ENCODE data around the gene RNLS.

RNLS gene

DNA sequence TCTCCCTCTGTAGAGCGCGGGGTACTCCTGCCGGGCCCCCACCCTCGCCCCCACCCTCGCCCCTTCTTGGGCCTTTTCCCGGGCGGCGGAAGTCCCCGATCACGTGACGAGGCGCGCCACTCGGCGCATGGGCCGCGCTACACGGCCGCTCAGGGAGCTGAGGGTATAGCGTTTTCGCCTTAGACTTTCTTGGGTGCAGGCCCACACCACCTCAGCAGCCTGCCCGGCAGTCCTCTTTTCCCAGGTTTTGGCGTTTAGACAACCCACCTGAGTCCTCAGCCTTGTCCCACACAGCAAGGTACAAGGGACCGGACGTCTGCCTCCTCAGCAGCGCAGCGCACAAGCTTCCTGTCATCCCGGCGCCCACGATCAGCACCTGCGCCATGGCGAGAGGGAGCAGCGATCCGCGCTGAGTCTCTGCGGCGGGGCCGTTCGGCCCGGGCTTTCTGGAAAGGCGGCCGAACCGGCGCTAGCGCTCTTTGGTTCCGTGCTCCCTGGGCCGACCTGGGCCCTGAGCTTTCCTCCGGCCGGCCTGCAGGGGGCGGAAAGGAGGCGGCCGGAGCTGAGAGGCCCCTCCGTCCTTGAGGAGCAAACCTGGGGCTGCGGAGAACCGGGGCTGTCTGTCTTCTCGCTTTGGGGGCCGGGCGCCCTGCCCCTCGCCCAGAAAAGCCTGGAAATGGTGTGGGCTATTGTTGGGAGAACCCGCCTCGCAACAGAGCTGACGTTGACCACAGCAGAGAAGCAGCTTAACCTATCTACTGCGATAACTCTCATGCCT is at the start of gene RNLS:
RNLS (minus strand) TSS at position 513 of the 778 bp plus-strand sequence.
- peak; percentile 42 to 59 for DNase-seq (ENCODE audit: low read depth in 2 of 2)

GRCh38 chr10:88624840-88625239 is 41.7 kb upstream of the RNLS start:
- no peak for DNase-seq (ENCODE audit: low read depth in 2 of 2)

GRCh38 chr10:88623835-88624234 is 40.7 kb upstream of the RNLS start:
- no peak for DNase-seq (ENCODE audit: low read depth in 2 of 2)

DNA sequence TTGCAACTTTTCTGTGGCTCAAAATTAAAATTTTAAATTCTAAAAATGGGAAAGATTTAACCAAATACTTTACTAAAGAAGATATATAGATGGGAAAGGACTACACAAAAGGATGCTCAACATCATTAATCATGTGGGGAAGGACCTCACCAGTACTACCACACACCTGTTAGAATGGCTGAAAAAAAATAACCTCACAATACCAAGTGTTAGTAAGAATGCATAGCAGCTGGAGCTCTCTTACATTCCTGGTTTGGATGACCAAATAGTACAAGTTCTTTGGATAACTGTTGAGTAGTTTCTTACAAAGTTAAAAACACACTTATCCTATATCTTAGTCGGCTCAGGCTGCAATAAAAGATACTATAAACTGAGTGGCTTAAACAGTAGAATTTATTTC is 37.3 kb upstream of the RNLS start:
- no peak for DNase-seq (ENCODE audit: low read depth in 2 of 2)

GRCh38 chr10:88618496-88618895 is 35.4 kb upstream of the RNLS start:
- no peak for DNase-seq (ENCODE audit: low read depth in 2 of 2)

DNA sequence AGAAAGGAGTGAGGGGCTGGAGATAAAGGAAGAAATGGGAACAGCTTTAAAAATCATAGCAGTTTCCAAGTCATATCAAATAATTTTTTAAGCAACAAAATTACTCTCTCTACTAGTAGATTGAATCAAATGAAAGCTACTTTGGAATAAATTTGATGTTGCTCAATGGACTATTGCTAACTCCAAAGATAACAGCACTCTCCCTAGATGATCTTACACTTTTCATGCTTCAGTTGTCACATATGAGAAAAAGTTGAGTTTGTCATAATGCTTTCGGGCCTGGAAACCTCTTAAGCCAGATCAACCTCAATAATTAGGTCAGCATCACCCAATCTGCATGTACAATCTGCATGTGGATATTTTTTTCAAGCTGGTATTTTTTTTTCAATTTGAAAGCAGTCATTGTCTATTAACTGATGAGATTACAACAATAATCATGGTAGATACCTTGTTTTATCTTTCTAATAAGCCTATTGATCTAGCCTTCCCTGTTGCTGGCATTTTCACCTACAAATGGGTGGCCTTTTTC is 34.7 kb upstream of the RNLS start:
- no peak for DNase-seq (ENCODE audit: low read depth in 2 of 2)

DNA sequence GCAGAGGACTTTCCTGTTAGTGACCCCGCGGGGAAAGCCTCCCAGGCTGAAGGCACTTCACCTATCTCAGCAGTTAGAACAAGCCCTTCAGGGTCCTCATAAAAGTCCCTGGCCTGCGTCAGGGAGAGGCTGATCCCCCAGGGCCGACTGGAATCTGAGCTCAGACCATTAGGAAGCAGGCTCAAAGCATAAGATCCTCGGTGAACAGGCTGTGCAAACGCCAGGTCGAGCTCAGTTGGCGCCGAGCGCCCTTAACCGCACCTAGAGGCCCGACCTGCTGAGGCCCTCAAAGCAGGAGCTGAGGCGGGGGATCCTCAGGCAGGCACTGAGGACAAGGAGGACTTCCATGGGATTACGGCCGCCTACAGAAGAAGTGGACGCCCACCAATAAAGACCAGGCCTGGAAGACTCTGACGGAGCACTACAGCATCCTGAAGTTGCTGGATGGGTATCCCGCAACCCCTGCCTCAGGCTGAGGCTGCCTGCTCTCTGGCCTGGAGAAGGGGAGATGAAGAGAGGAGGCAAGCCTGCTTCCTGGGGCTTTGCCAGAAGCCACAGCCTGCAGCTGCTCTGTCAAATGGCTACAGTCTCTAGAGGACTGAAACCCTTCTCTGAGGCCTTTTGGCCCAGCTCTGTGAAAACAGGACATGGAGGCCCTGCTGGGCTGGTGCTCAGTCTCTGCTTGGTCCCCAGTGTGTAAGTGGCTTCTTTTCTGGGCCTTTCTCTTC is 33.3 kb upstream of the RNLS start:
- DNase-seq (ENCODE audit: low read depth in 2 of 2) = no peak

GRCh38 chr10:88608780-88609179 is 25.7 kb upstream of the RNLS start:
- no peak for DNase-seq (ENCODE audit: low read depth in 2 of 2)

GRCh38 chr10:88608052-88608732 is 25.1 kb upstream of the RNLS start:
- no peak for DNase-seq (ENCODE audit: low read depth in 2 of 2)

DNA sequence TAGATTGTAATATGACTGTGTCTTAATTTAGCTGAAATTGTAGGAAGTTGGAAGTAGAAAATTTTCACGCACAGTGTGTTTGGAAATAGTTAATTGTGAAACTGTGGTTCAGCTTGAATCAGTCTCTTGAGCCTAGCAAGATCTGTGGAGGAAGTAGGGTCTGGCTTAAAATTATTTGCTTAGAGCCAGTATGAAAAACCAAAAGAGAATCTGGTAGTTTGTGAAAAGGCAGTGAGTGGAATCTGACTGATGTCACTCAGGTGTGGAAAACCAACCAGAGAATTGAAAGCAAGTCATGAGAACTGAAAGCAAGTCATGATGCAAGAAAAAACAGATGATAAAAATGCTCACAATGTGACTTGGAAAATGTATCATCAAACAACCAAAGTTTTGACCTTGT is 14.9 kb upstream of the RNLS start:
- no peak for DNase-seq (ENCODE audit: low read depth in 2 of 2)

DNA sequence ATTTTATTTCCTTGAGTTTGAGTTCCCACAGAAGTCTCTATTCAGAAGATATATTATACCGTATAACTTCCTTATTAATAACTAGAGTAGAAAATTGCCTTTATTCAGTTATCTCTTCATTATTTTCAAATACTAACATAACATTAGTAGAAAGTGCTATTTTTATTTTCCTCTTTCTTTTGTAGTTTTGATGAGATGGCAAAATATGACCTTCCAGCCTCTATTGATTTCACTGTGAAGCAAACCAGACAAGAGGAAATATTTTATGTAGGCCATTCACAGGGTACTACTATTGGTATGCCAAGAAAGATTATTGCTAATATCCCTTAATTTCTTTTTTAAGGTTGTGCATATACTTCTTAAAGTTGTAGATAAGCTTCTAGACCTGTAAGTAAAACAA is 11.4 kb upstream of the RNLS start:
- DNase-seq (ENCODE audit: low read depth in 2 of 2) = no peak

DNA sequence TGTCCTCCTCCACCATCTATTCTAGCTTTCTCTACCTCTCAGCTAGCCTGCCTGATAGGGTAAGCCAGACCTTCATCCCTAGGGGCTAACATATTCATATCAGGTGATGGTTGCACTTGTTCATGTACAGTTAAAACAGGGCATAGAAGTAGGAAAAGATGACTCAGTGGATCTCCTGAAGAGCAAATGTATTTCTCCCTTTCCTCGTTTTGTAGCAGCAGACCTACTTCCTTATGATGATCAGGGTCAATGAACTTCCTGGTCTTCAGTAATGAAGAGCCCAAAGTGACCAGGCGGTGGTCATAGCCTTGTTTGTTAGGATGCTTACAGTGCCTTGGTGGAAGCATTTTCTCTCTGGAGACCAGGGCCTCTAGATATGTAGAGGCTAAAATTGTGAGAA is 9.8 kb upstream of the RNLS start:
- no peak for DNase-seq (ENCODE audit: low read depth in 2 of 2)

GRCh38 chr10:88592381-88592780 is 9.3 kb upstream of the RNLS start:
- DNase-seq (ENCODE audit: low read depth in 2 of 2) = no peak

GRCh38 chr10:88586462-88586861 is 3.3 kb upstream of the RNLS start, which contains the start of gene LIPJ:
Gene LIPJ, plus strand, starts transcription at chr10:88586762. Its CDS starts 3,926 bp downstream, at chr10:88590688.
- DNase-seq (ENCODE audit: low read depth in 2 of 2) = no peak

- DNase-seq (ENCODE audit: low read depth in 2 of 2) = no peak
Observed at GRCh38 chr10:88583584-88583957, 453 bp upstream of the RNLS start.

DNA sequence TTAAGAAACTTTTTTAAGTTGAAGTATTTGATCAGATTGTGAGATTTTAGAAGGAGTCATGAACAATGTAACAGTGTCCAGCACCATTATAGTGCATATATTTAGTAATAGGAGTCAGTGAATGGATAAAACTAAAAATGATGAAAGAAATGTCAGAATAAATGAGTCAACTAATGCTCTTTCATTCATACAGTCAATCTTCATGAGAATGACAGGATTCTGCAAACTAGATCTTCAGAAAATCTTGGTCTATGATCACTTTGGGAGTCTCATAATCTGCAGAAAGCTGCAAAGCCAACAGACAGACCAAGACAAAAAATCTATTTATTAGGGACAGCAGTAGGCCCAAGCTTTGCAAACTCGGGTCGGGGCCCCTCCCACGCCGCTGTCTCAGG is 710 bp downstream of the RNLS start:
- DNase-seq (ENCODE audit: low read depth in 2 of 2) = no peak

- no peak for DNase-seq (ENCODE audit: low read depth in 2 of 2)
Observed at GRCh38 chr10:88565072-88565471, 18.0 kb downstream of the RNLS start.

DNA sequence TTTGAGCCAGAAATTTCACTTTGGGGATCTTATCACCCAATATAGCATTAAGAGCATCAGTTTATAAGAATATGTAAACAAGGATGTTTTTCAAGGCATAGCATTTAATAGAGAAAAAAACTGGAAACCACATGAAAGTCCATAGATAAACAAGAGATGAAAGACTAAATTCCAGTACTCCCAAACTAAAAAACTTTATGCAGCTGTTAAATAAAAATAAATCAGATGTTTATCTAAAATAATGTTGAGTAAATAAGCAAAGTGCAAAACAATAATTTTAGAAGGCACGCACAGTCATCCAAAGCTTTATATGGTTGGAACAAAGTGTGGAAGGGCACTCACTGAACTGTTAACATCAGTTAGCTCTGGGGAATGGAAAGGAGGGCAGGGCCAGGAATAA is 21.0 kb downstream of the RNLS start:
- DNase-seq (ENCODE audit: low read depth in 2 of 2) = no peak

DNA sequence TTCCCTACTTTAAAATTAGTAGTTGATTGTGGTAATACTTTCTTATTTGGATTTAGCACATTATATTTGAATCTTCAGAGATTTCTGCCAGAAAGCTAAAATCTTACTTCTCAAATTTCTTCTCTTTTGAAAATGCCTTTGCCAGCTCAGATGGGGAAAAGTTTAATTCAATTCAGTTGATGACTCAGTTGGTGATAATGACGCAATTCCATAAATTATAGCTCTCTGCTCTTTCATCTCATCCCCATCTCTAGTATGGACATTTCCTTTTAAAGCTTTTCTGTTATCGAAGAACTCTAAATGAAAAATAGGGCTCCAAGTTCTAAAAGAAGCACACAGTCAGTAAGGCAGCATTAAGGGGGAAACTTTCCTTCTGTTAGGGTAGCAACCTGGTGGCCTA is 25.5 kb downstream of the RNLS start:
- DNase-seq (ENCODE audit: low read depth in 2 of 2) = no peak

DNA sequence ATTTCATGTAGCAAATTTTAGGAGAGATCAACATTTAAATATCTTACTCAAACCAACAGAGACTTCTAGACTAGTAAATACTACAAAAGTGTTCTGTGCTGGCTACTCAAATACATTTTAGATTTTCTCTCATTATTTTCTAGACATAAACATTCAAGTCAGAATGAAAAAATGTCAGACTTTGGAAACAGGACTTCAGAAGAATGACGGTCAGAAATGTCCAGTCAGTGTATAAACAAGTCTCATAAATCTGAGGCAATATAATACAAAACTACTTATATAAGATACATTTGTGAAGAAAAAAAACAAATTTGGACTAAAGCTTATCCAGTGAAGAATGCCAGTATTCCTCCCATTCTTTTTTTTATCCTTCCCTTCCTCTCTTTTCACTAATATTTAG is 25.9 kb downstream of the RNLS start:
- DNase-seq (ENCODE audit: low read depth in 2 of 2) = no peak

- no peak for DNase-seq (ENCODE audit: low read depth in 2 of 2)
Observed at GRCh38 chr10:88555190-88555908, 27.8 kb downstream of the RNLS start.

Data from stimulated activated CD4-positive, alpha-beta T cell treated with anti-CD3 and anti-CD28 coated beads, Interleukin-15, amount 100 ng/mL, for 48 hours (primary cell).